Caco-2 (cell line): ENCODE results near the gene INSL6. TPM values are rescaled to one million over a fixed set of nuclear protein-coding genes. Genes with fewer than 3 reads are reported as not detected.

Experiments used
- BruUV-seq: library from RNA; stranded (reverse); fragments of 400-500 nt; replicated peaks from 2 replicates; lab custom pipeline; 2021; lab: Mats Ljungman, UMichigan
- CTCF ChIA-PET: fragments of 300-600 bp; sonication (Branson Sonifier 250); formaldehyde crosslinking; loops from one replicate; lab custom pipeline; 2022; ENCODE audit warnings: antibody characterized with exemption; lab: Charles Lee
- POLR2A ChIA-PET: fragments of 300-600 bp; sonication (Branson Sonifier 250); formaldehyde crosslinking; loops from one replicate; lab custom pipeline; 2022; ENCODE audit warnings: antibody characterized with exemption; lab: Charles Lee
- DNase-seq, 2 experiments: peaks; one replicate each; pipeline versions ENCODE4 v3.0.0 to v3.0.0-alpha.2; 2020 to 2022
- H3K27me3 ChIP-seq: replicated peaks from 2 replicates; pipeline ENCODE4 v1.6.0; 2011; ENCODE audit warnings: low read length; ENCODE audit not compliant: control insufficient read depth, insufficient read depth
- H3K36me3 ChIP-seq: 2 replicates; pipeline ENCODE4 v1.5.1; 2011; ENCODE audit warnings: low read length; ENCODE audit not compliant: control insufficient read depth, insufficient read depth
- H3K4me1 ChIP-seq: fragments of 250-450 bp; sonication (Bioruptor Pico); 2 replicates; pipeline ENCODE4 v1.5.1; 2020; ENCODE audit warnings: mild to moderate bottlenecking
- H3K4me3 ChIP-seq: 2 replicates; pipeline ENCODE4 v1.5.1; 2011; ENCODE audit warnings: low read depth, mild to moderate bottlenecking, control low read depth, low read length
- H3K9me3 ChIP-seq: fragments of 250-450 bp; sonication (Bioruptor Pico); 2 replicates; pipeline ENCODE4 v1.5.1; 2020; ENCODE audit warnings: mild to moderate bottlenecking, moderate library complexity
- H3K27ac Mint-ChIP-seq: one replicate; pipeline ENCODE4 v1.8.0; 2022; ENCODE audit warnings: mixed read lengths; ENCODE audit not compliant: unreplicated experiment
- H3K27me3 Mint-ChIP-seq: one replicate; pipeline ENCODE4 v1.8.0; 2022; ENCODE audit warnings: mixed read lengths; ENCODE audit not compliant: insufficient read depth, unreplicated experiment
- H3K36me3 Mint-ChIP-seq: one replicate; pipeline ENCODE4 v1.8.0; 2022; ENCODE audit warnings: mild to moderate bottlenecking, mixed read lengths; ENCODE audit not compliant: insufficient read depth, unreplicated experiment
- H3K4me1 Mint-ChIP-seq: one replicate; pipeline ENCODE4 v1.8.0; 2022; ENCODE audit warnings: low read depth, mixed read lengths; ENCODE audit not compliant: unreplicated experiment
- H3K4me3 Mint-ChIP-seq: one replicate; pipeline ENCODE4 v1.8.0; 2022; ENCODE audit warnings: mild to moderate bottlenecking, moderate library complexity, mixed read lengths; ENCODE audit not compliant: unreplicated experiment
- H3K9me3 Mint-ChIP-seq: one replicate; pipeline ENCODE4 v1.8.0; 2022; ENCODE audit warnings: mixed read lengths; ENCODE audit not compliant: unreplicated experiment
- CTCF ChIP-seq, 2 experiments: fragments of 200-600 bp in 1 of 2; IDR thresholded peaks; 1 replicate in 1 of 2; 2 replicates in 1 of 2; pipeline versions ENCODE4 v1.5.1 to v1.8.0; 2011 to 2022; ENCODE audit warnings: antibody characterized with exemption in 1 of 2, control low read depth in 1 of 2, inconsistent platforms in 1 of 2, low read depth in 1 of 2, low read length in 1 of 2, mild to moderate bottlenecking in 1 of 2, moderate library complexity in 1 of 2; ENCODE audit not compliant: insufficient read depth in 1 of 2, severe bottlenecking in 1 of 2, unreplicated experiment in 1 of 2
- intact Hi-C: fragments of 100-400 bp; cut with micrococcal nuclease; formaldehyde crosslinking; loops from one replicate; pipeline ENCODE4 v1.10.0; 2022; ENCODE audit not compliant: unreplicated experiment
- total RNA-seq: library from RNA; stranded (reverse); gene quantifications from 2 replicates; pipeline ENCODE4 v1.2.3, GENCODE V29; 2022

INSL6 gene
- total RNA-seq, 1 experiment from 2014 or later, result not detected

GRCh38 chr9:5178126-5178805, 7.2 kb downstream of the INSL6 start:
- ChIA-PET CTCF (no interaction called here), POLR2A (no interaction called here)
- Mint-ChIP-seq H3K36me3 (no peaks in the 10 kb centered on the region), H3K4me3 (no peak overlapping the region), H3K9me3 (peaks cover 23% of the 10 kb centered on the region), H3K27ac (no peak overlapping the region), H3K27me3 (no peaks in the 10 kb centered on the region), H3K4me1 (no peaks in the 10 kb centered on the region)
- TF ChIP-seq CTCF (IDR thresholded peaks at IDR 0.05; ENCODE audit: insufficient read depth in 1 of 2, low read depth in 1 of 2, low read length in 1 of 2, severe bottlenecking in 1 of 2, unreplicated experiment in 1 of 2), result no peak
- Histone ChIP-seq H3K36me3 (no peaks in the 10 kb centered on the region), H3K4me1 (no peaks in the 10 kb centered on the region), H3K27me3 (no peaks in the 10 kb centered on the region), H3K4me3 (no peak overlapping the region), H3K9me3 (no peaks in the 10 kb centered on the region)
- DNase-seq, result no peak
- intact Hi-C loops, result no loop called here
- no TSS peak for BruUV-seq

DNA sequence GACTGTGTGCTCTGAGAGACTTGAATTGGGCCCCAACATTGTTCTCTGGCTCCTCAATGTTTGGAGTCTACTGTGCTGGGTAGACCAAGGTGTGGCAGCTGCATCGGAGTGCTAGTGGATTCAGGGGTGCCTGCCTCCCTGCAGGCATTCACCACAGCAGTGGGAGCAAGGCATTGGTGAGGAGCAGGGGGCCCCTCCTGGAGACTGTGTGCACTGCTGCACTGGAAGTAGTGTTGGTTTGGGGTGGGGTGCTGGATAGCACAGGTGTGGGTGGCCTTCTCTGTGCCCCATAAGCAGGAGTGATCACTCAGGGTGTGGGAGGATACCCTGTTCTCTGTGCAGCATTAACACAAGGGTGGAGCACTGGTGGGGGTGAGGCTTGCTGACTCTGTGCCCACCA, 39.2 kb downstream of the INSL6 start:
- intact Hi-C loops, result no loop called here
- Histone ChIP-seq H3K4me3 (no peak overlapping the region), H3K36me3 (no peaks in the 10 kb centered on the region), H3K27me3 (no peaks in the 10 kb centered on the region), H3K9me3 (no peaks in the 10 kb centered on the region), H3K4me1 (no peaks in the 10 kb centered on the region)
- Mint-ChIP-seq H3K27me3 (no peaks in the 10 kb centered on the region), H3K4me3 (no peak overlapping the region), H3K9me3 (no peaks in the 10 kb centered on the region), H3K4me1 (no peaks in the 10 kb centered on the region), H3K36me3 (no peaks in the 10 kb centered on the region), H3K27ac (no peak overlapping the region)
- POLR2A ChIA-PET, result no interaction called here
- no peak for TF ChIP-seq CTCF (IDR thresholded peaks at IDR 0.05; ENCODE audit: insufficient read depth in 1 of 2, low read depth in 1 of 2, low read length in 1 of 2, severe bottlenecking in 1 of 2, unreplicated experiment in 1 of 2)
- DNase-seq, result no peak
- BruUV-seq, result no TSS peak
- CTCF ChIA-PET, result no interaction called here

- intact Hi-C loops, result no loop called here
- no peaks in the 10 kb centered on the region for H3K36me3 Mint-ChIP-seq
Measured at GRCh38 chr9:5144217-5144616, 41.2 kb downstream of the INSL6 start.

More at GRCh38 chr9:5144217-5144616, 41.2 kb downstream of the INSL6 start:
- Mint-ChIP-seq H3K27ac (no peak overlapping the region), H3K9me3 (no peaks in the 10 kb centered on the region), H3K4me1 (no peaks in the 10 kb centered on the region), H3K4me3 (no peak overlapping the region), H3K27me3 (no peaks in the 10 kb centered on the region)
- no peaks in the 10 kb centered on the region for H3K9me3 ChIP-seq
- ChIA-PET CTCF (no interaction called here), POLR2A (no interaction called here)
- H3K4me1 ChIP-seq, result no peaks in the 10 kb centered on the region
- no peak for TF ChIP-seq CTCF (IDR thresholded peaks at IDR 0.05; ENCODE audit: insufficient read depth in 1 of 2, low read depth in 1 of 2, low read length in 1 of 2, severe bottlenecking in 1 of 2, unreplicated experiment in 1 of 2)
- H3K27me3 ChIP-seq, result no peaks in the 10 kb centered on the region
- no peak overlapping the region for H3K4me3 ChIP-seq
- DNase-seq, result no peak
- no TSS peak for BruUV-seq
- H3K36me3 ChIP-seq, result no peaks in the 10 kb centered on the region
